Activated naive CD4-positive, alpha-beta T cell (primary cell): Measurements from ENCODE around the gene HIRIP3.
"Not testable (repeated sequence)": the region's sequence is repeated elsewhere in the genome, so short reads cannot be mapped to it uniquely, and the experiment has no call there.

Experiments used
- DNase-seq, 4 experiments: peaks; one replicate each; lab custom pipeline; 2025; lab: John Stamatoyannopoulos, UW

HIRIP3 gene

DNA sequence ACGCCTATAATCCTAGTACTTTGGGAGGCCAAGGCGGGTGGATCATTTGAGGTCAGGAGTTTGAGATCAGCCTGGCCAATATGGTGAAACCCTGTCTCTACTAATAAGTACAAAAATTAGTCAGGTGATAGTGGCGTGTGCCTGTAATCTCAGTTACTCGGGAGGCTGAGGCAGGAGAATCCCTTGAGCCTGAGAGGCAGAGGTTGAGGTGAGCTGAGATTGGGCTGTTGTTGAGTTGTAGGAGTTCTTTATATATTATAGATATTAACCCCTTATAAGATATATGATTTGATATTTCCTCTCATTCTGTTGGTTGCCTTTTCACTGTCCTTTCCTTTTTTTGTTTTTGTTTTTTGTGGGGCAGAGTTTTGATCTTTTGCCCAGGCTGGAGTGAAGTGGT is 35.6 kb downstream of the HIRIP3 start:
- DNase-seq, result not testable (repeated sequence)

DNA sequence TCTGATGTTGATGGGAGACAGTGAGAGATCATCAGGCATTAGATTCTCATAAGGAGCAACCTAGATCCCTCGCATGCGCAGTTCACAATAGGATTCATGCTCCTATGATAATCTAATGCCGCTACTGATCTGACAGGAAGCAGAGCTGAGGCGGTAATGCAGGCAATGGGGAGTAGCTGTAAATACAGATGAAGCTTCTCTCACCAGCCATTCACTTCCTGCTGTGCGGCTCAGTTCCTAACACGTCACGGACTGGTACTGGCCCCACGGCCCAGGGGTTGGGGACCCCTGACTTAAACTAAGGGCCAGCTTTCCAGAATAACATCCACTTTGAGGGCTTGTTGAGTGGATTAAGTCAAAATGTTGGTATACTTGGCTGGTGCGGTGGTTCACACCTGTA is 36.1 kb downstream of the HIRIP3 start:
- DNase-seq, result no peak

DNA sequence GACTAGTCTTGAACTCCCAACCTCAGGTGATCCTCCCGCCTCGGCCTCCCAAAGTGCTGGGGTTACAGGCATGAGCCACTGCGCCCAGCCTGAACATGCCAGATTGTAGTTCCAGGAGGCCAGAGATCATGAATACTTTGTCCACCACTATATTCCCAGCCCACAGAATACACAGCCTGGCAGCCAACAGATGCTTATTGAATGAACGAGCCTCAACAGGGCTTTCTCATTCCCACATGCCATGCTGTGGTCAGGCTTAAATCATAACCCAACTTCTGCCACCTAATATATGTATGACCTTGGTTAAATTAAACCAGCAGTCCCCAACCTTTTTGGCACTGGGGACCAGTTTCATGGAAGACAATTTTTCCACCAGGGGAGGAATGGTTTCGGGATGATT is 36.7 kb downstream of the HIRIP3 start:
- DNase-seq, result no peak

DNA sequence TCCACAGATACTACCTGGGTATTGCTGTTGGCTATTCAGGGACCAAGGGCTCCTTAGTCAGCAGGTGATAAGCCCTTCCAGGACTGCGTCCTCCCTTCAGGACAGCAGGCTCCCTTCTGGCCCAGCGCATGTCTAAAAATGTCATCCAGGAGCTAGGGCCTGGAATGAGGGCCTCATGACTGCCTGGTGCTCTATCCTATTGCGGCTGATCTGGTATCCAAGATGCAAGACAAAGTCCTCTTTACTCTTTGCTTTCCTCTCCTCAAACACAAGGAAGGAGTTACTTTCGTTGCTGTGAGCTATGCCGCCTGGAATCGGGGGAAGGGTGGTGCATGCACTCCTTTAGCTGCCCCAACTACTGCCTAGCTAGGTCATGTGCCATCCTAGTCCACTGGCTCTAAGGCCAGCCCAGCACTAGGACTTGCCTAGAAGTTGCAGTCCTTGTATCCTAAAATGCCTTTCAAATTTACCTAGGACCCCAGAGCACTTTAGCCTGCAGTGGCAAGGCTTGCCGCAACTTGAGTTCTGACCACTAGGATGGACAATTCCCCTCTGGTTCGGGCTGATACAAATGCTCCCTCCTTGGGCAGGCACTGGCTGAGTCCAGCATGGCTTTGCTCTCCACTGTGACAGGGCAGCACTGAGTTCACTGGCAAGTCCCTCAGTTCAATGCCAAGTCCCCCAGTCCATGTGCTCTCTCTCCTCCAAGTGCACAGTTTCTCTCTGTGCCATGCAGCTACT is 43.6 kb downstream of the HIRIP3 start:
- no peak for DNase-seq

DNA sequence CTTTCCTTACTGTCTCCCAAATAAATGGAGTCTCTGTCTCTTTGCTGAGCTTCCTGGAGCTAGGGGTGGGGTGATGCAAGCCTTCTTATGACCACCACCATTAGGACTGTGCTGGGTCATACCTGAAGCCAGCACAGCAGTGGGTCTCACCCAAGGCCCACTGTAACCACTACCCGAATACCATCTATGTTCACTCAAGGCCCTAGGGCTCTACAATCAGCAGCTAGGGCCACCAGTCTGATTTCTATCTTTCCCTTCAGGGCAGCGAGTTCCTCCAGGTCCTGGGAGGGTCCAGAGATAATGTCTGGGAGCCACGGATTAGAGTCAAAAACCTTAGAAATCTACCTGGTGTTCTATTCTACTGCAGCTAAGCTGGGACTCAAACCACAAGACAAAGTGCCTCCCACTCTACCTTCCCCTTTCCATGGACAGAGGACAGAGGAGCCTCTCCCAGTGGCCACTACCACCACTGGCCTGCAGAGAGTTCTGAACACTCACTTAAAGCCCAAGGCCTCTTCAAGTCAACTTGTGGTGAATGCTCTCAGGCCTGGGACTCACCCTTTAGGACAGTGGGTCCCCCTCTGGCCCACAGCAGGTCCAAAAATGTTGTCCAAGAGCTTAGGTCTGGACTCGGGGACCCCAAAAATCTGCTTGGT is 44.5 kb downstream of the HIRIP3 start:
- no peak for DNase-seq

DNA sequence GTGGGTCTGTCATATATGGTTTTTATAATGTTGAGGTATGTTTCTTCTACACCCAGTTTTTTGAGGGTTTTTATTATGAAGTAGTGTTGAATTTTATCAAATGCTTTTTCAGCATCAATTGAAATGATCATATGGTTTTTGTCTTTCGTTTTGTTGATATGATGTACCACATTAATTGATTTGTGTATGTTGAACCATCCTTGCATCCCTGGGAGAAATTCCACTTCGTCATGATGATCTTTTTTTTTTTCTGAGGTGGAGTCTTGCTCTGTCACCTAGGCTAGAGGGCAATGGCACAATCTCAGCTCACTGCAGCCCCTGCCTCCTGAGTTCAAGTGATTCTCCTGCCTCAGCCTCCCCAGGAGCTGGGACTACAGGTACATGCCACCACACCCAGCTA is 47.5 kb downstream of the HIRIP3 start:
- no peak for DNase-seq

DNA sequence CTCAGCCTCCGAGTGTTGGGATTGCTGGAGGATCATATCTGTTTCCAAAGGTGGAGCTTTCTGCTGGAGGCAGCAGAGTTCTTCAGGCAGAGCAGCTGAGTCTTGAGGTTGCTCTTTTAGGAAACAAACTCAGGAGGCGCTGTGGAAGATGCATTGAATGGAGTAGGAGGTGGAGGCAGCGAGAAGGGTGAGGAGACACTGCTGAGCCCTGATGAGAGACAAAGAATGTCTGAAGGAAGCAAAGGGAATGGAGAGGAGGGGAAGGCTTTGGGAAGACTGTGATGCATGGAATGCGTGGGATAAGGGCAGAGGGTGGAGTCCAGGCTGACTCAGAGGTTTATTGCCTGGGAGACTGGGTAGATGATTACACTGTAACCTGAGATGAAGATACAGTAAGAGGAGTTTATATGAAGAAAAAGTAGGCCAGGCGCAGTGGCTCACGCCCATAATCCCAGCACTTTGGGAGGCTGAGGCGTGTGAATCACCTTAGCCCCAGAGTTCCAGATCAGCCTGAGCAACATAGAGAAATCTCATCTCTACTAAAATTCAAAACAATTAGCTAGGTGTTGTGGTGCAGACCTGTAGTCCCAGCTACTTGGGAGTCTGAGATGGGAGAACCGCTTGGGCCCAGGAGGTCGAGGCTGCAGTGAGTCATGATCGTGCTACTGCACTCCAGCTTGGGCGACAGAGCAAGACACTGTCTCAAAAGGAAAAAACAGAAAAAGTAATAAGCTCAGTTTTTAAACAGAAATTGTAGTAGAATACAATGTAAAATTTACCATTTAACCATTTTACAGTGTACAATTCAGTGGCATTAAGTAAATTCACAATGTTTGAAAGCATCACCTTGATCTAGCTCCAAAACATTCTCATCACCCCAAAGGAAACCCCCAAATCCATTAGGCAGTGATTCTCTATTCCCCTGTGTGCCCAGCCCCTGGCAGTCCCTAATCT is 51.3 kb downstream of the HIRIP3 start:
- no peak for DNase-seq
